ENCODE measurements around the gene SFXN1. TPM values are rescaled to one million over a fixed set of nuclear protein-coding genes. Genes with fewer than 3 reads are reported as not detected.

Gene SFXN1
- total RNA-seq, 4 donors from 2014 or later = 28.0 to 48.1 (median 36.0) TPM

GRCh38 chr5:175566697-175567096, 88.3 kb downstream of the SFXN1 start:
- WGBS, 2 donors = 85 to 89% methylated on average over 2 of the region's 2 CpGs
- no peaks in the 10 kb centered on the region for H3K27me3 ChIP-seq
- no peaks in the 10 kb centered on the region for H3K36me3 ChIP-seq
- no peak overlapping the region for H3K4me3 ChIP-seq (replicated peaks in 1 of 3)
- DNase-seq = no peak
- H3K9me3 ChIP-seq = no peaks in the 10 kb centered on the region
- H3K4me1 ChIP-seq = no peaks in the 10 kb centered on the region
- intact Hi-C loops (cut with DNase I) = no loop called here
- H3K27ac ChIP-seq = no peak overlapping the region
- no peak for TF ChIP-seq POLR2A (IDR thresholded peaks at IDR 0.05)
- no peak for TF ChIP-seq CTCF (IDR thresholded peaks at IDR 0.05)

- intact Hi-C loops (cut with DNase I) = no loop called here
- WGBS, 2 donors = 85 to 86% methylated on average over 1 of the region's 1 CpG
- Histone ChIP-seq H3K36me3 (no peaks in the 10 kb centered on the region), H3K27me3 (no peaks in the 10 kb centered on the region), H3K9me3 (no peaks in the 10 kb centered on the region), H3K4me1 (no peaks in the 10 kb centered on the region), H3K4me3 (replicated peaks in 1 of 3) (no peak overlapping the region), H3K27ac (no peak overlapping the region)
- TF ChIP-seq POLR2A (IDR thresholded peaks at IDR 0.05) = no peak
- no peak for DNase-seq
These were observed 89.6 kb downstream of the SFXN1 start for GRCh38 chr5:175567954-175568353.

- TF ChIP-seq POLR2A (IDR thresholded peaks at IDR 0.05) = no peak
- no peak for TF ChIP-seq CTCF (IDR thresholded peaks at IDR 0.05)
- Histone ChIP-seq H3K27ac (no peak overlapping the region), H3K9me3 (no peaks in the 10 kb centered on the region), H3K36me3 (no peaks in the 10 kb centered on the region), H3K4me3 (replicated peaks in 1 of 3) (no peak overlapping the region), H3K4me1 (no peaks in the 10 kb centered on the region), H3K27me3 (no peaks in the 10 kb centered on the region)
- no peak for DNase-seq
- intact Hi-C loops (cut with DNase I) = no loop called here
- WGBS, 2 donors = 87 to 98% methylated on average over 4 of the region's 4 CpGs
These were observed 91.3 kb downstream of the SFXN1 start for GRCh38 chr5:175569701-175570100.

- Histone ChIP-seq H3K27me3 (no peaks in the 10 kb centered on the region), H3K4me3 (replicated peaks in 1 of 3) (no peak overlapping the region), H3K4me1 (no peaks in the 10 kb centered on the region), H3K27ac (no peak overlapping the region), H3K9me3 (no peaks in the 10 kb centered on the region), H3K36me3 (no peaks in the 10 kb centered on the region)
- intact Hi-C loops (cut with DNase I) = no loop called here
- WGBS, 2 donors = 64 to 72% methylated on average over 4 of the region's 4 CpGs
- TF ChIP-seq POLR2A (IDR thresholded peaks at IDR 0.05) (no peak), CTCF (IDR thresholded peaks at IDR 0.05) (no peak)
- DNase-seq = no peak
These were observed 94.5 kb downstream of the SFXN1 start for GRCh38 chr5:175572886-175573285.

- H3K36me3 ChIP-seq = no peaks in the 10 kb centered on the region
- no peaks in the 10 kb centered on the region for H3K4me1 ChIP-seq
- 24 to 27% methylated on average over 15 of the region's 15 CpGs for WGBS, 2 donors
- TF ChIP-seq CTCF (IDR thresholded peaks at IDR 0.05) (no peak), POLR2A (IDR thresholded peaks at IDR 0.05) (no peak)
- no peak for DNase-seq
- H3K27ac ChIP-seq = no peak overlapping the region
- intact Hi-C loops (cut with DNase I) = no loop called here
- H3K4me3 ChIP-seq (replicated peaks in 1 of 3) = no peak overlapping the region
- H3K9me3 ChIP-seq = no peaks in the 10 kb centered on the region
- H3K27me3 ChIP-seq = no peaks in the 10 kb centered on the region
These were observed 95.3 kb downstream of the SFXN1 start for GRCh38 chr5:175573493-175574269.
